DND-41 (cell line): ENCODE measurements around the gene PPME1.

Experiments
- ATAC-seq: fragments of 200-7000 bp; cut with Tn5 transposase; 3 replicates; pipeline ENCODE4 v1.9.1; 2021; ENCODE audit warnings: low read depth; ENCODE audit not compliant: insufficient read depth
- DNase-seq: peaks from one replicate; pipeline ENCODE4 v3.0.0-alpha.2; 2020
- H2AFZ ChIP-seq: 2 replicates; pipeline ENCODE4 v1.6.0; 2012; ENCODE audit warnings: low read depth, low read length
- H3K27ac ChIP-seq: 2 replicates; pipeline ENCODE4 v1.5.1; 2012; ENCODE audit warnings: low read length, inconsistent platforms
- H3K27me3 ChIP-seq: fragments of 200-600 bp; sonication (generic); 2 replicates; pipeline ENCODE4 v1.6.0; 2012; ENCODE audit warnings: low read length, mild to moderate bottlenecking, inconsistent platforms; ENCODE audit not compliant: insufficient read depth, poor library complexity
- H3K36me3 ChIP-seq: 2 replicates; pipeline ENCODE4 v1.5.1; 2012; ENCODE audit warnings: low read length, inconsistent platforms; ENCODE audit not compliant: insufficient read depth
- H3K4me1 ChIP-seq: 2 replicates; pipeline ENCODE4 v1.5.1; 2012; ENCODE audit warnings: mild to moderate bottlenecking, low read length; ENCODE audit not compliant: insufficient read depth
- H3K4me2 ChIP-seq: 2 replicates; pipeline ENCODE4 v1.6.0; 2012; ENCODE audit warnings: mild to moderate bottlenecking, moderate library complexity, low read length, inconsistent platforms; ENCODE audit not compliant: insufficient read depth
- H3K4me3 ChIP-seq, 2 experiments: fragments of 200-600 bp in 1 of 2; shearing (Covaris generic) in 1 of 2; 2 replicates each; pipeline ENCODE4 v1.5.1; 2012 to 2016; ENCODE audit warnings: inconsistent platforms in 2 of 2, low read length in 2 of 2, mild to moderate bottlenecking in 2 of 2, low read depth in 1 of 2, moderate library complexity in 1 of 2
- H3K79me2 ChIP-seq: 2 replicates; pipeline ENCODE4 v1.6.0; 2012; ENCODE audit warnings: low read length, inconsistent platforms; ENCODE audit not compliant: insufficient read depth
- H3K9ac ChIP-seq: 2 replicates; pipeline ENCODE4 v1.6.0; 2012; ENCODE audit warnings: low read depth, mild to moderate bottlenecking, inconsistent platforms, low read length, moderate library complexity
- H3K9me3 ChIP-seq: 2 replicates; pipeline ENCODE4 v1.5.1; 2012; ENCODE audit warnings: low read length, moderate library complexity, mild to moderate bottlenecking, inconsistent platforms; ENCODE audit not compliant: insufficient read depth, severe bottlenecking
- H4K20me1 ChIP-seq: 2 replicates; pipeline ENCODE4 v1.6.0; 2012; ENCODE audit warnings: low read length; ENCODE audit not compliant: insufficient read depth
- CTCF ChIP-seq: IDR thresholded peaks from 2 replicates; pipeline ENCODE4 v1.5.1; 2012; ENCODE audit warnings: borderline replicate concordance, low read length, moderate library complexity, mild to moderate bottlenecking; ENCODE audit not compliant: poor library complexity, severe bottlenecking; ENCODE audit errors: extremely low read depth
- EZH2 ChIP-seq: IDR thresholded peaks from 3 replicates; pipeline ENCODE4 v1.6.1; 2012; ENCODE audit warnings: borderline replicate concordance, low read depth, mild to moderate bottlenecking, moderate library complexity, low read length, inconsistent platforms; ENCODE audit not compliant: severe bottlenecking

Gene PPME1

GRCh38 chr11:74179234-74180052, 8.4 kb downstream of the PPME1 start:
- TF ChIP-seq CTCF = no peak
- no peak for TF ChIP-seq EZH2
- H3K36me3 ChIP-seq = 0 out of 2 replicates have a peak, but pooled peaks cover 3% of the 10 kb centered on the region
- no peaks in the 10 kb centered on the region for H3K27me3 ChIP-seq
- peaks cover 6% of the 10 kb centered on the region for H4K20me1 ChIP-seq
- no peaks in the 10 kb centered on the region for H3K9me3 ChIP-seq
- H3K4me2 ChIP-seq = no peak overlapping the region
- no peak for ATAC-seq
- H3K27ac ChIP-seq = no peak overlapping the region
- H3K4me3 ChIP-seq = no peak overlapping the region
- no peak overlapping the region for H2AFZ ChIP-seq
- peaks cover under 1% of the 10 kb centered on the region; the same call in 1 of the 2 replicates for H3K4me1 ChIP-seq
- DNase-seq = no peak
- no peak overlapping the region for H3K9ac ChIP-seq
- peaks cover 74% of the 10 kb centered on the region for H3K79me2 ChIP-seq

- Histone ChIP-seq H3K9ac (no peak overlapping the region), H3K9me3 (no peaks in the 10 kb centered on the region), H3K36me3 (peaks cover 3% of the 10 kb centered on the region; the same call in 1 of the 2 replicates), H3K27me3 (no peaks in the 10 kb centered on the region), H3K4me2 (no peak overlapping the region), H4K20me1 (peaks cover 9% of the 10 kb centered on the region), H3K27ac (no peak overlapping the region), H3K4me1 (no peaks in the 10 kb centered on the region), H3K4me3 (no peak overlapping the region), H2AFZ (no peak overlapping the region), H3K79me2 (peaks cover 74% of the 10 kb centered on the region)
- no peak for ATAC-seq
- DNase-seq = no peak
- TF ChIP-seq EZH2 (no peak), CTCF (no peak)
These were observed 11.5 kb downstream of the PPME1 start for GRCh38 chr11:74182635-74183034.

GRCh38 chr11:74185285-74185684, 14.2 kb downstream of the PPME1 start:
- Histone ChIP-seq H3K27me3 (no peaks in the 10 kb centered on the region), H3K4me1 (no peaks in the 10 kb centered on the region), H3K4me3 (no peak overlapping the region), H3K79me2 (peaks cover 66% of the 10 kb centered on the region), H3K27ac (no peak overlapping the region), H4K20me1 (peaks cover 6% of the 10 kb centered on the region), H2AFZ (no peak overlapping the region), H3K9ac (no peak overlapping the region), H3K36me3 (peaks cover 12% of the 10 kb centered on the region; the same call in 1 of the 2 replicates), H3K9me3 (peaks cover 2% of the 10 kb centered on the region), H3K4me2 (no peak overlapping the region)
- TF ChIP-seq CTCF (no peak), EZH2 (no peak)
- DNase-seq (no peak), ATAC-seq (no peak)
